Caki2 (cell line): ENCODE measurements around the gene MGAT3. TPM values are rescaled to one million over a fixed set of nuclear protein-coding genes. Genes with fewer than 3 reads are reported as not detected.

ENCODE experiments used
- DNase-seq: peaks from one replicate; pipeline ENCODE4 v3.0.0-alpha.2; 2015; ENCODE audit warnings: low read depth
- in situ Hi-C: cut with HindIII; loops from 2 replicates; pipeline ENCODE4 v1.10.0; 2016; ENCODE audit warnings: low sequenced_read_pairs, low pct_unique_long_range_greater_than_20kb, mixed read lengths
- total RNA-seq: library from RNA; depleted of rRNA; stranded (reverse); fragments of >200 nt; shearing (Covaris generic); gene quantifications from 2 replicates; pipeline ENCODE4 v1.2.3, GENCODE V29; 2014; ENCODE audit warnings: low replicate concordance; rRNA removed

MGAT3 gene
- total RNA-seq, 1 experiment from 2014 or later, result not detected

GRCh38 chr22:39530116-39530515 lies 73.3 kb downstream of the MGAT3 start:
- DNase-seq, result no peak
- in situ Hi-C loops, result no loop called here

- no peak for DNase-seq
- in situ Hi-C loops, result no loop called here
Observed at GRCh38 chr22:39530692-39531331, 74.0 kb downstream of the MGAT3 start.

GRCh38 chr22:39532215-39533073 lies 75.6 kb downstream of the MGAT3 start, which contains the start of gene RPS19BP1:
Gene RPS19BP1, minus strand, starts transcription at chr22:39532748. Its CDS starts 10 bp downstream, at chr22:39532738.
- in situ Hi-C loops, result no loop called here
- DNase-seq, result peak; percentile 100

- no peak for DNase-seq
- in situ Hi-C loops, result no loop called here
Observed at GRCh38 chr22:39534092-39534506, 77.3 kb downstream of the MGAT3 start.

GRCh38 chr22:39534591-39535356 lies 78.0 kb downstream of the MGAT3 start:
- in situ Hi-C loops, result no loop called here
- DNase-seq, result peak; percentile 57

GRCh38 chr22:39535357-39535725 lies 78.5 kb downstream of the MGAT3 start:
- no peak for DNase-seq
- in situ Hi-C loops, result no loop called here

GRCh38 chr22:39535831-39536449 lies 79.1 kb downstream of the MGAT3 start:
- DNase-seq, result no peak
- in situ Hi-C loops, result no loop called here

- in situ Hi-C loops, result no loop called here
Observed at GRCh38 chr22:39536711-39537110, 79.9 kb downstream of the MGAT3 start.

GRCh38 chr22:39537975-39538374 lies 81.2 kb downstream of the MGAT3 start:
- DNase-seq, result no peak
- in situ Hi-C loops, result no loop called here

More at GRCh38 chr22:39536711-39537110, 79.9 kb downstream of the MGAT3 start:
- no peak for DNase-seq

Other genes with a start within 250 kb of the MGAT3 start
- 20.9 and 37.3 TPM in 2 replicates for gene PDGFB, start 212.0 kb upstream of the MGAT3 start, total RNA-seq
- gene RPL3, start 137.4 kb upstream of the MGAT3 start, total RNA-seq, result 5,144 and 5,940 TPM in 2 replicates
- 33.7 and 47.8 TPM in 2 replicates for gene SYNGR1, start 107.0 kb upstream of the MGAT3 start, total RNA-seq
- gene TAB1, start 57.2 kb upstream of the MGAT3 start, total RNA-seq, result 34.8 and 42.6 TPM in 2 replicates
- 31.9 and 43.9 TPM in 2 replicates for gene MIEF1, start 45.3 kb downstream of the MGAT3 start, total RNA-seq
- 480 and 505 TPM in 2 replicates for gene ATF4, start 63.5 kb downstream of the MGAT3 start, total RNA-seq
- gene RPS19BP1, start 75.7 kb downstream of the MGAT3 start, total RNA-seq, result 209 and 302 TPM in 2 replicates
- not detected in 2 replicates for gene CACNA1I, start 113.7 kb downstream of the MGAT3 start, total RNA-seq